Right ventricle myocardium inferior (tissue), 1 donor: Measurements from ENCODE around the gene KDM4B. TPM values are rescaled to one million over a fixed set of nuclear protein-coding genes. Genes with fewer than 3 reads are reported as not detected.
A peak's percentile ranks its signal among the peaks of the same experiment; 100 is the strongest.

ENCODE experiments used
- ATAC-seq: fragments of 200-7000 bp; cut with Tn5 transposase; one replicate; pipeline ENCODE4 v1.9.1; 2020; ENCODE audit warnings: mild to moderate bottlenecking, moderate library complexity
- DNase-seq: peaks from one replicate; pipeline ENCODE4 v3.0.0; 2021; ENCODE audit errors: missing footprints
- intact Hi-C: fragments of 100-400 bp; cut with DNase I; formaldehyde crosslinking; loops from one replicate; pipeline ENCODE4 v1.11.0; 2022
- total RNA-seq: library from RNA; stranded (reverse); fragmentation: NEBNext Ultra II Directional; extraction: Animal tissue kit (Norgen Biotek cat#: 25700); gene quantifications from one replicate; pipeline ENCODE4 v1.2.1, GENCODE V29; 2021
- donor health status: DM: no; HTN: yes; CAD: no; lungs with severe emphysema.

KDM4B gene
- total RNA-seq, 1 donor from 2014 or later: 38.6 TPM

- DNase-seq (no peak), ATAC-seq (no peak)
- intact Hi-C loops: no loop called here
Measured at GRCh38 chr19:5039642-5040543, 71.0 kb downstream of the KDM4B start.

- ATAC-seq: no peak
- DNase-seq: no peak
- intact Hi-C loops: no loop called here
Measured at GRCh38 chr19:5040544-5041167, 71.7 kb downstream of the KDM4B start.

GRCh38 chr19:5041168-5041912 is 72.4 kb downstream of the KDM4B start:
- ATAC-seq (no peak), DNase-seq (no peak)
- intact Hi-C loops: no loop called here

GRCh38 chr19:5041913-5042187 is 72.9 kb downstream of the KDM4B start:
- intact Hi-C loops: no loop called here
- DNase-seq (no peak), ATAC-seq (no peak)

DNA sequence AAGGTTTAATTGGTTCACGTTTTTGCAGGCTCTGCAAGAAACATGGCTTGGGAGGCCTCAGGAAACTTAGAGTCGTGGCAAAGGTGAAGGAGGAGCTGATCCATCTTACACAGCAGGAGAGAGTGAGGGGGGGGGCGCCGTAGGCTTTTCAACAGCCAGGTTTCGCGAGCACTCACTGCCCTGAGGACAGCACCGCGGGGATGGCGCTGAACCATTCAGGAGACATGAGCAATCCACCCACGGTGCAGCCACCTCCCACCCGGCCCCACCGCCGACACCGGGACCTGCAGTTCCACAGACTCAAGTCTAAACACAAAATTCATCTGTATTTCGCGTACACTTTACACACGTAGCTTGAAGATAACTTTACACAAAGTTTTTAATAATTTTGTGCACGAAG is 73.6 kb downstream of the KDM4B start:
- DNase-seq (no peak), ATAC-seq (no peak)
- intact Hi-C loops: no loop called here

DNA sequence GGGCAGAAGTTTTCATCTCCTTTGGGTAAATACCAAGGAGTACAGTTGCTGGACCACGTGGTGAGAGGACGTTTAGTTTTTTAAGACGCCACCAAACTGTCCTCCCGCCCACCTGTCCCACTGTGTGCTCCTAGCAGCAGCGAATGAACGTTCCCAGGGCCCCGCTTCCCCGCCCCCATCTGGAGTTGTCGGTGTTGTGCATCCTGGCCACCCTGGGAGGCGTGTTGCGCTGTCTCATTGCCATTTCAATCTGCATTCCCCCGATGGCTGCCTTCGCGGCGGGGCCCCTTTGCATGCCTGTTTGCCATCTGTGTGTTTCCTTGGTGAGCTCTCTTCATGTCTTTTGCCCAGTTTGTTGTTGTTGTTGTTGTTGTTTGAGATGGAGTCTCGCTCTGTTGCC is 76.1 kb downstream of the KDM4B start:
- intact Hi-C loops: no loop called here
- no peak for DNase-seq

DNA sequence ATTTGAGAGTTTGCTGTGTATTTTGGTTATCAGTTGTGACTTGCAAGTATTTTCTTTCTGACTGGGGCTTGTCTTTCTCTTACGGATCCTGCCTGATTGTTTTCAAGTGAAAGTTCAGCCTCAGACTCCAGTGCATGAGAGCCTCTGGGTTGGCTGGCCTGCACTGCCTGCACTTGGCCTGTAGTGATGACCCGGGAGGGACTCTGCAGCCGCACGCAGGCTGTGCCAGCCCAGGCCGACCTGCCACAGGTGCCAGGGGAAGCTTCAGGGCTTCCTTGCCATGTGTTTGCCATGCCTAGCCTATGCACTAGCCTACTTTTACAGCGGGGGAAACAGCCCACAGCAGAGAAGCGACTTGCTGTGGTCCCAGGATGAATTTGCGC is 77.0 kb downstream of the KDM4B start:
- intact Hi-C loops: no loop called here
- ATAC-seq: no peak
- DNase-seq: no peak

More for the DNA sequence above, 76.1 kb downstream of the KDM4B start:
- ATAC-seq: no peak

DNA sequence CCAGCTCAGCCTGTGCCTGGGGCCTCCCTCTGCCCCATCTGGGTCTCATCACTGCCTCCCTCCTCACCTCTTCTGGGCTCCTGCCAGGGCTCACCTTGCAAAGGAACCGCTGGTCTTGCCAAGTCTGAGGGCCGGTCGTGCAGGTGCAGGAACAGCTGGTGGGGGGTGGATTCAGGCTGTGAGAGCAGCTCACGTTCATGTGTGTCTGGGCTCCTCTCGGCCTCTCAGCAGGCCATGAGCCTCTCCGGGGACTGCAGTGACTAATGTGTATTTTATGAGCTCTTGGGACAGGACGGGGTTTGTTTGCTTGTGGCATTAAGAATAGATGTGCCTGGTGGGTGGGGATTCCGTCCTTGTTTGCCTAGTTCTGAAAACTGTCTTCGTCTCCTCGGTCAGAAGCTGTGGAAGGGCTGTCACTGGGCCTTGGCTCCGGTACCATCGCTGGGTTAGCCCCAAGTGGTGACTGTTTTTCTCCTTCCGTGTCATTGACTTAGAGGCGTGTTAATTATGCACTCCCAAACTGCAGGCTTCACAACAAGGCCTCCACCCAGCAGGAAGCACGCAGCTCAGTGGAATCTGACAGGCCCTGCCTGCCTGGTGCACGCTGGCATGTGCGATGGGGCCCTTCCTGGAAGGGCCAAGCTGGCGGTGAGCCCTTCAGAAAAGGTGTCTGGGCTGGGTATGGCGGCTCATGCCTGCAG is 77.6 kb downstream of the KDM4B start:
- intact Hi-C loops: no loop called here
- no peak for DNase-seq
- ATAC-seq: no peak

- DNase-seq (no peak), ATAC-seq (no peak)
- intact Hi-C loops: no loop called here
Measured at GRCh38 chr19:5047251-5047935, 78.5 kb downstream of the KDM4B start.

DNA sequence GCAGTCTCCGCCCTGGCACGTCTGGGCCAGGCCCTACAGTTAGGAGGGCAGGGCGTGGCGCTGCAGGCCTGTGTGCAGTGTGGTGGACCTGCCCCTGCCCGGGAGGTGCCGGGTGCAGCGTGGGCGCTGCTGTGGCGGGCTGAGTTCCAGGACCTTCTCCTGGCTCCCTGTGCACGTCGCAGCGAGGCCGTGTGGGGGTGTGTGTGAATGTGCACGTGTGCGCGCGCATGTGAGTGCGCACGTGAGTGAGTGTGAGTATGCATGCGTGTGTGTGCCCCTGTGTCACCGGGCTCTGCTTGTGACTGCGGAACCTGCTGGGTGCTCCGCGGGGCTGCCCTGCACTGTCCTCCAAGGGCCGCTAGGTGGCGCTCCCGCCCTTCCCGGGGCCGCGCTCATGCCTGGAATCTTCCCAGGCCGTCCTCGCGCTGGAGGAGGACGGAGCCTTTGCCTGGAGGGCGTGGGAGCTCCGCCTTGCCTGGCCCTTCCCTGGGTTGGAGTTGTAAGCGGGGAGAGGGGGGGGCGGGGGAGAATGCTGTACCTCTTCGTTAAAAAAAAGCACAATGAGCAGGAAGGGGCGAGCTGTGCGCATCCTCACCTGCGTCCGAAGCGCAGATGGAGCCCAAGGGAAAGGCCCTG is 79.3 kb downstream of the KDM4B start:
- DNase-seq (peak; percentile 88), ATAC-seq (peak; percentile 88)
- intact Hi-C loops: no loop called here

DNA sequence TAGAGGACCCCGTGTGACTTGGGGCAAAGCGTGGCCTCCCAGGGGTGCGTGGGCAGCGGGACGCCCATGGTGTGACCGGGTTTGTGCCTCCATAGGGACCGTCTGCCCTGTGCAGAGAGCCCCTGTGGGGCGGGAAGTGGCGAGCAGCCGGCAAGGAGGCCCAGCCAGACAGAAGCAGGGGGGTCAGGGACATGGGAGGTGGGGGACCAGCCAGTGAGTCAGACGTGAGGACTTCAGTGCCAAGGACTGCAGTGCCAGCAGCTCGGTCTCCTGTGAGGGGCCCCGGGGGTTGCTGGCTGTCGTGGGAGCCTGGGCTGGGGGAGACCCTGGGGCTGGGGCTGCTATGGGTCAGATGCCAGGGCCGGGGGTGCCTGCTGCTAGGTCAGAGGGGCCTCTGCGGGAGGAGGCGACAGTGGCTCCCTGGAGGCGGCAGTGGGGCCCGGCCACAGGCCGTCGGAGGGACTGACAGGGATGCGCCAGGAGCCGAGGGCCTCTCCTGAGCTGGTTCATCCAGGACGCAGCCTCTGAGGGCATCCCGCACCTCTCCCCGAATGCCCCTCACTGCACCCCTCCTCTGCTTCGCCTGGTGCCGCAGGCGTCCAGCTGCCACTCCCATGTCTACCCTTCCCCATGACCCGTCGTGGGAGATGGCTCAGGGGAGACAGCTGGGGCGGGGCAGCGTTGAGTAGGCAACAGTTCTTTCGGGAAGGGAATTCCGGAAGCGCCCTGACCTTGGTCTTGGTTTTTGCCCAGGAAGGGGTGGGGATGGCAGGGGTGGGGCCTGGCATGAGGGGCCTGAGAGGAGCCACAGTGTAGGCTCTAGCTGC is 80.0 kb downstream of the KDM4B start:
- ATAC-seq (no peak), DNase-seq (no peak)
- intact Hi-C loops: loop anchor here (1.0 kb wide), 1 partner anchor 529 kb away; no protein-coding TSS in a partner anchor

DNA sequence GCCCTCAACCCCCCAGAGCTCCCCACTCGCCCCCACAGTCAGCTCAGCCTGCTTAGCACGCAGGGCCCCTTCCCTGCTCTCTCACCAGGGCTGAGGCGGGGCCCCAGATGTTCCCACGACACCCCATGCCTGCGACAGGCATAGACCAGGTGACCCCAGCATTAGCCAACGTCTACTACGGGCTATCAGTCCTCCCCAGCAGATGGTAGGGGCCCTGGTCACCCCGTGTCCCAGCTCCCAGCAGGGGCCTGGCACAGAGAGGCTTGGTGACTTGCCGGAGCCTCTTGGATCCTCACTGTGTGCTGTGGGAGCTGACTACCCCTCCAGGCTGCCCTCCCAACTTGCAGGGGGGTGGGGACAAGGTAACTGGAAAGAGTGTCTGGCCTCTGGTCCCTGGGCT is 80.6 kb downstream of the KDM4B start:
- DNase-seq: no peak
- ATAC-seq: no peak
- intact Hi-C loops: loop anchor here (1.0 kb wide), 1 partner anchor 529 kb away; no protein-coding TSS in a partner anchor

DNA sequence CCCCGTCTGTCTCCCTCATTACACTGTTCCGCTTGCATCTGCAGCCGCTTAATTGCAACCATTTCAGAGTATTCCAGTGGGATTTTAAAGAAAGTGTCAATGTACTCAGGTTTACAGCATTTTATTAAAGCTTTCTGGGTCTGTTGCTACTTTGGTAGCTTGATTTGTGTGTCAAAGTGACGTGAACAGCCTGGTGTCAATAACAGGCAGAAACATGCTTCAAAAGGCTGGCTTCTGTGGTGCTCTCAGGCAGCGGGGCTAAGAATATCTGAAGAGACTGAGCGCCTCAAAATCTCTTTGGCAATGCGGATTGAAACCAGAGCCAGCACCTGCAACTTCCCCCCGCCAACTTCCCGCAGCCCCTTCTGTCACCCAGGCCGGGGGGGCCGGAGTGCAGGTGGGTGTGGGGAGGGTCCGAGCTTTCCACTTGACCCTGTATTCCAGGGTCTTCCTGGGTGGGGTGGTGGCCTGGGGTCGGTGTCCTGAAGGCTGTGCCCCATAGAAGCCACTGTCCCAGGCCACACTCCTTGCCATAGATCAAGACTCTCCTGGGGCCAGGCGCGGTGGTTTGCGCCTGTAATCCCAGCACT is 81.2 kb downstream of the KDM4B start:
- intact Hi-C loops: loop anchor here (5.0 kb wide), 1 partner anchor 87 kb away; no protein-coding TSS in a partner anchor
- DNase-seq: no peak
- no peak for ATAC-seq

DNA sequence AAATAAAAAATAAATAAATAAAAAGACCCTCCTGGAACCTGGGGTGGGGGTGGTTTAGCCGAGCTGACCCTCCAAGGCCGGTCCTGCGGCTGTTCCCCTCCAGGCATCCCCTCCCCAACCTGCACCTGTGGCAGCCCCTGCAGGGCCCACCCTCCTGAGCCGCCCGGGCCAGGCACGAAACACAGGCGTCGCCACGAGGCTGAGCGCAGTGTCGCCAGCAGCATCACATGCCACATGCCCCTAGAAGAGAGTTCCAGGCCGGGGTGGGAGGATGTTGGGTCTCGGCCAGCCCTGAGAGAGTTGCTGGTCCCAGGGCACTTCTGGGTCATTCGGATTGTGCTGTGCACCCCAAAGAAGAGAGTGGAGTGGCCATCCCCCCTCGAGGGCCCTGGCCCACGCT is 82.0 kb downstream of the KDM4B start:
- intact Hi-C loops: loop anchor here (5.0 kb wide), 1 partner anchor 86 kb away; no protein-coding TSS in a partner anchor
- no peak for DNase-seq
- no peak for ATAC-seq

DNA sequence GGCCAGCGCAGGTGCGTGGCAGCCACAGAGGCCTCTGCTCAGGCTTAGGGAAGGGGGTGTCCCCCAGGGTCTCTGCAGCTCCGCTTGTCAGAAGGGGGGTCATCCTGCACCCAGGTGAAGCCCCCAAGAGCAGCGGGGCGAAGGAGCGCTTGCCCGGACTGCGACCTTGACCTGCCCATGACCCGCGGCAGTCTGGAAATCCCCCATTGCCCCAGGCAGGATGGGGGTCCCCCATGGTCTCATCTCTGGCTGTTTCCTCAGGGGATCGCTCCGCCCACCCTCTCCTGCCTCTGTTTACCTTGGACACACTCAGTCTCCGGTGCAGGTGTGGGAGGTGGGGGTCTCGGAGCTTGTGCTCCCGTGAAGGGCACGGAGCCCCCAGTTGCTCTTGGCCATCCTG is 82.7 kb downstream of the KDM4B start:
- ATAC-seq: no peak
- DNase-seq: no peak
- intact Hi-C loops: loop anchor here (5.0 kb wide), 1 partner anchor 86 kb away; no protein-coding TSS in a partner anchor

DNA sequence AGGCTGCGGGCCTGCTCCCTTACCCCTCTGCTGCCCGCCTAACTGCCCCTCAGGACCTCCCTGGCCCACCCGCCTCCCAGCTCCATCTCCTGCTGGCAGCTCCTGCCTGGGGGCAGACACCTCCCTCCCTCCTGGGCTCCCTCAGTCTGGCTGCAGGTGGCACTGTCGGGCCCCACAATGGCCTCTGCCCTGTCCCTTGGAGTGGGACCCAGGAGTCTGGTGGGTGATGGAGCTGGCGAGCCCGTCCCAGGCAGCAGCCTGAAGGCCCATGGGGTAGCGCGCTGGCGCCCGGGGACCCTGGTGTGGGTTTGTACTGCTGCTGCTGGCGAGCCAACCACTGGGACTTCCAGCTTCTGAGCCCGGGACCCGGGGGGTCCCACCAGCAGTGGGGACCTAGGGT is 83.6 kb downstream of the KDM4B start:
- intact Hi-C loops: loop anchor here (5.0 kb wide), 1 partner anchor 85 kb away; no protein-coding TSS in a partner anchor
- ATAC-seq (no peak), DNase-seq (no peak)
